SK-N-SH (cell line): ENCODE results near the gene DPYSL5. TPM values are rescaled to one million over a fixed set of nuclear protein-coding genes. Genes with fewer than 3 reads are reported as not detected.

Source experiments
- CTCF ChIA-PET: fragments of 300-600, 350-600 bp; formaldehyde crosslinking; extraction: SDS; loops from one replicate; lab custom pipeline; 2021; lab: Yijun Ruan, JAX
- POLR2A ChIA-PET: fragments of 350-600 bp; sonication (Branson Sonifier 250); formaldehyde crosslinking; extraction: SDS; loops from one replicate; lab custom pipeline; 2020; ENCODE audit warnings: antibody characterized with exemption, inconsistent platforms; lab: Yijun Ruan, JAX
- DNase-seq: peaks from one replicate; pipeline ENCODE4 v3.0.0; 2012
- H2AFZ ChIP-seq: fragments of 200-600 bp; sonication (generic); 2 replicates; pipeline ENCODE4 v1.8.1; 2016; ENCODE audit warnings: antibody characterized with exemption, mild to moderate bottlenecking, low read depth
- H3F3A ChIP-seq: fragments of 200-600 bp; sonication (generic); replicated peaks from 2 replicates; pipeline ENCODE3; 2016; ENCODE audit warnings: antibody characterized with exemption, mild to moderate bottlenecking; ENCODE audit not compliant: insufficient read depth
- H3K27ac ChIP-seq, 2 experiments: fragments of 200-500 bp in 1 of 2; fragments of 200-600 bp in 1 of 2; sonication (Bioruptor generic) in 1 of 2; sonication (generic), shearing (Covaris generic) in 1 of 2; 2 replicates each; pipeline versions ENCODE4 v1.5.1 to v1.6.1; 2014 to 2016; ENCODE audit warnings: low read depth in 2 of 2, inconsistent platforms in 1 of 2, low read length in 1 of 2, mild to moderate bottlenecking in 1 of 2, mixed read lengths in 1 of 2
- H3K27me3 ChIP-seq: fragments of 200-600 bp; sonication (generic), shearing (Covaris generic); 2 replicates; pipeline ENCODE4 v1.6.1; 2016; ENCODE audit warnings: mixed run types; ENCODE audit not compliant: insufficient read depth
- H3K36me3 ChIP-seq, 2 experiments: fragments of 200-500 bp in 1 of 2; fragments of 200-600 bp in 1 of 2; sonication (Bioruptor generic) in 1 of 2; sonication (generic) in 1 of 2; replicated peaks in 1 of 2; 2 replicates each; pipeline versions ENCODE3 to v1.5.1; 2014 to 2016; ENCODE audit warnings: low read length in 1 of 2, mild to moderate bottlenecking in 1 of 2; ENCODE audit not compliant: insufficient read depth in 2 of 2, control insufficient read depth in 1 of 2
- H3K4me1 ChIP-seq, 2 experiments: fragments of 200-500 bp in 1 of 2; fragments of 200-600 bp in 1 of 2; sonication (Bioruptor generic) in 1 of 2; sonication (generic), shearing (Covaris generic) in 1 of 2; 2 replicates each; pipeline versions ENCODE4 v1.5.1 to v1.6.1; 2014 to 2016; ENCODE audit warnings: low read depth in 1 of 2, low read length in 1 of 2, mixed run types in 1 of 2; ENCODE audit not compliant: insufficient read depth in 2 of 2, control insufficient read depth in 1 of 2
- H3K4me2 ChIP-seq: fragments of 200-600 bp; sonication (generic), shearing (Covaris generic); 2 replicates; pipeline ENCODE4 v1.6.1; 2017; ENCODE audit warnings: mixed run types
- H3K4me3 ChIP-seq, 2 experiments: fragments of 200-500 bp in 1 of 2; fragments of 200-600 bp in 1 of 2; sonication (Bioruptor generic) in 1 of 2; sonication (generic), shearing (Covaris generic) in 1 of 2; 2 replicates each; pipeline versions ENCODE4 v1.5.1 to v1.8.1; 2014 to 2016; ENCODE audit warnings: low read depth in 2 of 2, inconsistent platforms in 1 of 2, low read length in 1 of 2, mild to moderate bottlenecking in 1 of 2, mixed read lengths in 1 of 2, moderate library complexity in 1 of 2
- H3K79me2 ChIP-seq: fragments of 200-600 bp; sonication (generic); 2 replicates; pipeline ENCODE4 v1.8.1; 2017; ENCODE audit warnings: mild to moderate bottlenecking; ENCODE audit not compliant: insufficient read depth
- H3K9ac ChIP-seq: fragments of 200-600 bp; sonication (generic); 2 replicates; pipeline ENCODE4 v1.6.1; 2017; ENCODE audit warnings: mixed run types
- H3K9me2 ChIP-seq: fragments of 200-600 bp; sonication (generic); 2 replicates; pipeline ENCODE4 v1.6.1; 2017; ENCODE audit warnings: mixed run types
- H3K9me3 ChIP-seq: fragments of 200-600 bp; sonication (generic); 2 replicates; pipeline ENCODE4 v1.6.1; 2017; ENCODE audit warnings: mixed run types, mild to moderate bottlenecking, moderate library complexity
- H4K20me1 ChIP-seq: fragments of 200-600 bp; sonication (generic); 2 replicates; pipeline ENCODE4 v1.6.1; 2017; ENCODE audit warnings: mild to moderate bottlenecking, mixed run types; ENCODE audit not compliant: insufficient read depth
- FOSL2 ChIP-seq: IDR thresholded peaks from 2 replicates; pipeline ENCODE4 v1.4.0; 2012; ENCODE audit warnings: low read depth, mild to moderate bottlenecking, moderate library complexity, borderline replicate concordance
- RCOR1 ChIP-seq: fragments of 150-350 bp; IDR thresholded peaks from 2 replicates; pipeline ENCODE4 v1.6.1; 2017; ENCODE audit warnings: antibody characterized with exemption, low read length
- REST ChIP-seq: IDR thresholded peaks from 2 replicates; pipeline ENCODE4 v1.6.1; 2012; ENCODE audit warnings: mild to moderate bottlenecking, low read depth, low read length, moderate library complexity
- TEAD4 ChIP-seq: IDR thresholded peaks from 2 replicates; pipeline ENCODE4 v1.4.0; 2012; ENCODE audit warnings: mild to moderate bottlenecking, borderline replicate concordance; ENCODE audit not compliant: insufficient read depth
- USF1 ChIP-seq: IDR thresholded peaks from 2 replicates; pipeline ENCODE4 v1.4.0; 2012; ENCODE audit warnings: low read depth, borderline replicate concordance
- YY1 ChIP-seq: IDR thresholded peaks from 2 replicates; pipeline ENCODE4 v1.4.0; 2012; ENCODE audit warnings: low read depth, mild to moderate bottlenecking
- WGBS: methylation state at CpG from one replicate; pipeline ENCODE4 v1.1.6; 2017; ENCODE audit warnings: low lambda C conversion rate; 5-methylcytosine and 5-hydroxymethylcytosine counted together
- polyA plus RNA-seq, 3 experiments: library from polyadenylated mRNA; depleted of rRNA; stranded (reverse); fragments of >200 nt; gene quantifications; 2 replicates each; pipeline ENCODE4 v1.2.3, GENCODE V29; 2012

The DPYSL5 gene
- polyA plus RNA-seq, 1 of the 3 experiments (the other 2 are of a cell fraction), result 0.79 TPM

- H2AFZ ChIP-seq, result no peak overlapping the region
- no peaks in the 10 kb centered on the region for H3K9me2 ChIP-seq
- no peaks in the 10 kb centered on the region for H4K20me1 ChIP-seq
- ChIA-PET CTCF (interaction anchor here (0.8 to 4.6 kb wide), 4 partner anchors 17 to 44 kb away, joined by 3 to 14 read pairs (median 3); no protein-coding TSS in a partner anchor), POLR2A (interaction anchor here (1.1 kb wide), 1 partner anchor 22 kb away, joined by 3 read pairs; no protein-coding TSS in a partner anchor)
- no peak for DNase-seq
- no peak overlapping the region for H3K9ac ChIP-seq
- H3K27ac ChIP-seq, result no peak overlapping the region
- TF ChIP-seq YY1, result no peak
- TF ChIP-seq RCOR1, result no peak
- no peak for TF ChIP-seq USF1
- no peak for TF ChIP-seq REST
- TF ChIP-seq, all 33 proteins: peak for 0
- Histone ChIP-seq H3K36me3 (no peaks in the 10 kb centered on the region), H3K4me3 (no peak overlapping the region), H3K4me1 (peaks cover 0 to 3% of the 10 kb centered on the region in 2 experiments; a peak in 1 of 4 replicates), H3K9me3 (no peaks in the 10 kb centered on the region), H3K27me3 (peaks cover 40% of the 10 kb centered on the region), H3K4me2 (no peak overlapping the region), H3F3A (no peaks in the 10 kb centered on the region), H3K79me2 (no peaks in the 10 kb centered on the region)
- WGBS, result 46% methylated on average over 4 of the region's 4 CpGs
These were observed 41.9 kb downstream of the DPYSL5 start for GRCh38 chr2:26889796-26890195.

GRCh38 chr2:26890341-26891000 is 42.5 kb downstream of the DPYSL5 start:
- H3K27me3 ChIP-seq, result peaks cover 38% of the 10 kb centered on the region
- no peak overlapping the region for H3K27ac ChIP-seq
- H3K4me2 ChIP-seq, result no peak overlapping the region
- TF ChIP-seq FOSL2 (no peak), TEAD4 (no peak)
- no peaks in the 10 kb centered on the region for H3F3A ChIP-seq
- DNase-seq, result no peak
- no peaks in the 10 kb centered on the region for H3K36me3 ChIP-seq
- H3K9me2 ChIP-seq, result no peaks in the 10 kb centered on the region
- H3K9ac ChIP-seq, result no peak overlapping the region
- no peaks in the 10 kb centered on the region for H3K79me2 ChIP-seq
- H3K4me3 ChIP-seq, result no peak overlapping the region
- WGBS, result 61% methylated on average over 10 of the region's 11 CpGs
- no peak overlapping the region for H2AFZ ChIP-seq
- peaks cover 0 to 3% of the 10 kb centered on the region in 2 experiments; a peak in 1 of 4 replicates for H3K4me1 ChIP-seq
- no peaks in the 10 kb centered on the region for H3K9me3 ChIP-seq
- POLR2A ChIA-PET, result interaction anchor here (0.6 to 1.1 kb wide), 3 partner anchors 9 to 22 kb away, joined by 3 to 4 read pairs (median 3); no protein-coding TSS in a partner anchor
- CTCF ChIA-PET, result interaction anchor here (0.8 to 4.6 kb wide), 6 partner anchors 18 to 53 kb away, joined by 3 to 14 read pairs (median 4); no protein-coding TSS in a partner anchor
- no peaks in the 10 kb centered on the region for H4K20me1 ChIP-seq
